Panc1 (cell line): ENCODE results near the gene TRAK2. TPM values are rescaled to one million over a fixed set of nuclear protein-coding genes. Genes with fewer than 3 reads are reported as not detected.
"Not testable (repeated sequence)": the region's sequence is repeated elsewhere in the genome, so short reads cannot be mapped to it uniquely, and the experiment has no call there.

Source experiments
- ATAC-seq: fragments of 200-7000 bp; cut with Tn5 transposase; 2 replicates; pipeline ENCODE4 v1.9.1; 2020; ENCODE audit warnings: mild to moderate bottlenecking, moderate library complexity
- BruUV-seq: library from RNA; stranded (reverse); fragments of 400-500 nt; replicated peaks from 2 replicates; lab custom pipeline; 2021; lab: Mats Ljungman, UMichigan
- CTCF ChIA-PET: fragments of 300-600 bp; sonication (Branson Sonifier 250); formaldehyde crosslinking; loops from one replicate; lab custom pipeline; 2022; ENCODE audit warnings: antibody characterized with exemption; lab: Charles Lee
- POLR2A ChIA-PET: fragments of 300-600 bp; sonication (Branson Sonifier 250); formaldehyde crosslinking; loops from one replicate; lab custom pipeline; 2022; ENCODE audit warnings: antibody characterized with exemption; lab: Charles Lee
- DNase-seq: peaks from one replicate; pipeline ENCODE4 v3.0.0-alpha.2; 2010; ENCODE audit warnings: low read depth, low spot score
- H3K27ac ChIP-seq: 2 replicates; pipeline ENCODE4 v1.5.1; 2011; ENCODE audit warnings: mild to moderate bottlenecking, low read length, inconsistent platforms
- H3K27me3 ChIP-seq: fragments of 200-500 bp; sonication (Bioruptor generic); 2 replicates; pipeline ENCODE4 v1.6.0; 2014; ENCODE audit warnings: low read length, inconsistent platforms; ENCODE audit not compliant: control insufficient read depth, insufficient read depth
- H3K36me3 ChIP-seq: fragments of 200-500 bp; sonication (Bioruptor generic); 2 replicates; pipeline ENCODE4 v1.5.1; 2014; ENCODE audit warnings: inconsistent platforms, mild to moderate bottlenecking, low read length, moderate library complexity; ENCODE audit not compliant: control insufficient read depth, insufficient read depth
- H3K4me1 ChIP-seq: 2 replicates; pipeline ENCODE4 v1.5.1; 2011; ENCODE audit warnings: inconsistent platforms, mild to moderate bottlenecking, low read length, moderate library complexity; ENCODE audit not compliant: control insufficient read depth, insufficient read depth
- H3K4me3 ChIP-seq, 2 experiments: 2 replicates each; pipeline ENCODE4 v1.5.1; 2011 to 2012; ENCODE audit warnings: low read depth in 2 of 2, low read length in 2 of 2, mild to moderate bottlenecking in 2 of 2, inconsistent platforms in 1 of 2, moderate library complexity in 1 of 2
- H3K9me3 ChIP-seq: fragments of 200-500 bp; sonication (Bioruptor generic); 2 replicates; pipeline ENCODE4 v1.5.1; 2014; ENCODE audit warnings: low read depth, mild to moderate bottlenecking, inconsistent platforms, low read length, moderate library complexity; ENCODE audit not compliant: control insufficient read depth, insufficient read depth
- CTCF ChIP-seq: fragments of 450-650 bp; IDR thresholded peaks from 2 replicates; pipeline ENCODE4 v1.5.1; 2017; ENCODE audit warnings: mild to moderate bottlenecking
- POLR2AphosphoS5 ChIP-seq: IDR thresholded peaks from 2 replicates; pipeline ENCODE4 v1.6.1; 2012; ENCODE audit warnings: mild to moderate bottlenecking, low read depth, low read length, moderate library complexity
- REST ChIP-seq, 2 experiments: IDR thresholded peaks; 2 replicates each; pipeline ENCODE4 v1.6.1; 2011 to 2012; ENCODE audit warnings: low read depth in 2 of 2, control low read depth in 1 of 2, low read length in 1 of 2, mild to moderate bottlenecking in 1 of 2, moderate library complexity in 1 of 2; ENCODE audit not compliant: insufficient read depth in 1 of 2
- SIN3A ChIP-seq: IDR thresholded peaks from 2 replicates; pipeline ENCODE4 v1.6.1; 2012; ENCODE audit warnings: low read depth, mild to moderate bottlenecking, low read length, moderate library complexity, borderline replicate concordance; ENCODE audit not compliant: insufficient read depth
- in situ Hi-C: cut with HindIII; loops from 2 replicates; pipeline ENCODE4 v1.10.0; 2016; ENCODE audit warnings: low sequenced_read_pairs, low pct_unique_long_range_greater_than_20kb
- intact Hi-C: fragments of 100-400 bp; cut with micrococcal nuclease; formaldehyde crosslinking; loops from one replicate; pipeline ENCODE4 v1.10.0; 2022; ENCODE audit not compliant: unreplicated experiment
- total RNA-seq: library from RNA; stranded (reverse); gene quantifications from one replicate; pipeline ENCODE4 v1.2.1, GENCODE V29; 2021; ENCODE audit not compliant: unreplicated experiment

The TRAK2 gene
- total RNA-seq, 1 experiment from 2014 or later: 35.7 TPM

GRCh38 chr2:201377218-201377617 lies 74.0 kb downstream of the TRAK2 start:
- H3K36me3 ChIP-seq: no peaks in the 10 kb centered on the region; the same call in none of the 2 replicates
- H3K4me3 ChIP-seq: no peak overlapping the region
- H3K27me3 ChIP-seq: no peaks in the 10 kb centered on the region
- DNase-seq: no peak
- intact Hi-C loops: no loop called here
- in situ Hi-C loops: no loop called here
- ChIA-PET POLR2A (no interaction called here), CTCF (no interaction called here)
- no peak overlapping the region for H3K27ac ChIP-seq
- no TSS peak for BruUV-seq
- no peaks in the 10 kb centered on the region for H3K9me3 ChIP-seq
- no peaks in the 10 kb centered on the region for H3K4me1 ChIP-seq
- ATAC-seq: no peak
- no peak for TF ChIP-seq REST (IDR thresholded peaks at IDR 0.05; ENCODE audit: insufficient read depth in 1 of 2, low read depth in 2 of 2, low read length in 1 of 2)
- no peak for TF ChIP-seq CTCF

GRCh38 chr2:201369775-201370174 lies 81.5 kb downstream of the TRAK2 start:
- no peak overlapping the region for H3K27ac ChIP-seq
- POLR2A ChIA-PET: interaction anchor here (0.7 kb wide), 1 partner anchor 174 kb away, joined by 3 read pairs; no protein-coding TSS in a partner anchor
- no peaks in the 10 kb centered on the region for H3K4me1 ChIP-seq
- in situ Hi-C loops: no loop called here
- BruUV-seq: no TSS peak
- no peak for DNase-seq
- H3K9me3 ChIP-seq: no peaks in the 10 kb centered on the region
- no peaks in the 10 kb centered on the region for H3K27me3 ChIP-seq
- TF ChIP-seq CTCF (no peak), REST (IDR thresholded peaks at IDR 0.05; ENCODE audit: insufficient read depth in 1 of 2, low read depth in 2 of 2, low read length in 1 of 2) (no peak), POLR2AphosphoS5 (no peak), SIN3A (no peak)
- CTCF ChIA-PET: no interaction called here
- no peak overlapping the region for H3K4me3 ChIP-seq
- no peak for ATAC-seq
- H3K36me3 ChIP-seq: no peaks in the 10 kb centered on the region
- intact Hi-C loops: no loop called here

- H3K27me3 ChIP-seq, H3K4me3 ChIP-seq, H3K36me3 ChIP-seq, CTCF ChIA-PET, H3K27ac ChIP-seq, in situ Hi-C loops, BruUV-seq, DNase-seq, H3K4me1 ChIP-seq, H3K9me3 ChIP-seq, POLR2A ChIA-PET, intact Hi-C loops, ATAC-seq: not testable (repeated sequence)
Observed at GRCh38 chr2:201369318-201369717, 81.9 kb downstream of the TRAK2 start.
